PC-9 (cell line): Measurements from ENCODE around the gene TAMALIN.

Experiments used
- EZH2 ChIP-seq: fragments of 200-600 bp; sonication (generic); IDR thresholded peaks from 2 replicates; pipeline ENCODE4 v1.8.0; 2017; ENCODE audit warnings: antibody characterized with exemption, low read depth
- TF ChIP-seq, protein P1 (sequence below): fragments of 200-600 bp; sonication (generic); conservative IDR thresholded peaks from 2 replicates; pipeline ENCODE4 v1.6.1; 2017; ENCODE audit warnings: mixed run types, antibody characterized with exemption, mild to moderate bottlenecking, moderate library complexity

DNA sequence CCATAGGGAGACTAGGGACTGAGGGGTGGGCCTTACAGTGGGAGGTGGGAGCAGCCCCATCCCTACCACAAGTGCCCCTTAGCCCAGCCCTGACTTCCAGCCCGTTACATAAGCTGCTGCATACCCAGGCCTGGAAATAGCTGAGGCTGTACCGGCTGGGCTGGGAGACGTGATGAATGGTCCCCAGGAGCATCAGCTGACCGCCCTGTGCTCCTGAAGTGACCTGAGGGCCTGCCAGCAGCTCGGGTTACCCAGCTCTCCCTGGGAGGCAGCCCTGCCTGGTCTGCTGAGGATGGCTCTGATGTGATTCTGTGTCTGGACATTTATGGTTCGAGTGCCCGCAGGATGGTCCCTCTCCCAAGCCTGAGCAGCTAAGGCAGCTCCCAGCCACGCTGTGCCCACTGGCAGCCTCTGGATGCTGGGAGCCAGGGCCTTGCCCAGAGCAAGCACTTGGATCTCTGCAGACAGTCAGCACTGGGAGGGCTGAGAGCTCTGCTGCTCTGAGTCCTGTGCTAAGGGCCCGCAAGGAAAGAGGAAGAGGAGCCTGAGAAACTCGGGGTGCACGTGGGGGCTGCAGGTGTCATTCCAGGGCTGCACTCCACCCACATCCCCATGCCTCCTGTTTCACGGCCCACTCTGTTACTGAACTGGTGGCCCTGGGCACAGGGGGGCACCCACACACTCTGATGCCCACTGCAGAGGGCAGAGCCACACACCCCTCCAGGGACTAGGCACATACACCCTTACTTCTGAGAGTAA lies 20.5 kb downstream of the TAMALIN start:
- TF ChIP-seq, protein P1, sequence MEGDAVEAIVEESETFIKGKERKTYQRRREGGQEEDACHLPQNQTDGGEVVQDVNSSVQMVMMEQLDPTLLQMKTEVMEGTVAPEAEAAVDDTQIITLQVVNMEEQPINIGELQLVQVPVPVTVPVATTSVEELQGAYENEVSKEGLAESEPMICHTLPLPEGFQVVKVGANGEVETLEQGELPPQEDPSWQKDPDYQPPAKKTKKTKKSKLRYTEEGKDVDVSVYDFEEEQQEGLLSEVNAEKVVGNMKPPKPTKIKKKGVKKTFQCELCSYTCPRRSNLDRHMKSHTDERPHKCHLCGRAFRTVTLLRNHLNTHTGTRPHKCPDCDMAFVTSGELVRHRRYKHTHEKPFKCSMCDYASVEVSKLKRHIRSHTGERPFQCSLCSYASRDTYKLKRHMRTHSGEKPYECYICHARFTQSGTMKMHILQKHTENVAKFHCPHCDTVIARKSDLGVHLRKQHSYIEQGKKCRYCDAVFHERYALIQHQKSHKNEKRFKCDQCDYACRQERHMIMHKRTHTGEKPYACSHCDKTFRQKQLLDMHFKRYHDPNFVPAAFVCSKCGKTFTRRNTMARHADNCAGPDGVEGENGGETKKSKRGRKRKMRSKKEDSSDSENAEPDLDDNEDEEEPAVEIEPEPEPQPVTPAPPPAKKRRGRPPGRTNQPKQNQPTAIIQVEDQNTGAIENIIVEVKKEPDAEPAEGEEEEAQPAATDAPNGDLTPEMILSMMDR = no peak
- TF ChIP-seq EZH2 = no peak
